NCI-H2029 treated with DMSO at 0.1 percent for 48 hours (cell line): ENCODE results near the gene MPPED1.

Experiments
- DNase-seq: peaks from one replicate; lab custom pipeline; 2025; lab: John Stamatoyannopoulos, UW

Gene MPPED1

DNA sequence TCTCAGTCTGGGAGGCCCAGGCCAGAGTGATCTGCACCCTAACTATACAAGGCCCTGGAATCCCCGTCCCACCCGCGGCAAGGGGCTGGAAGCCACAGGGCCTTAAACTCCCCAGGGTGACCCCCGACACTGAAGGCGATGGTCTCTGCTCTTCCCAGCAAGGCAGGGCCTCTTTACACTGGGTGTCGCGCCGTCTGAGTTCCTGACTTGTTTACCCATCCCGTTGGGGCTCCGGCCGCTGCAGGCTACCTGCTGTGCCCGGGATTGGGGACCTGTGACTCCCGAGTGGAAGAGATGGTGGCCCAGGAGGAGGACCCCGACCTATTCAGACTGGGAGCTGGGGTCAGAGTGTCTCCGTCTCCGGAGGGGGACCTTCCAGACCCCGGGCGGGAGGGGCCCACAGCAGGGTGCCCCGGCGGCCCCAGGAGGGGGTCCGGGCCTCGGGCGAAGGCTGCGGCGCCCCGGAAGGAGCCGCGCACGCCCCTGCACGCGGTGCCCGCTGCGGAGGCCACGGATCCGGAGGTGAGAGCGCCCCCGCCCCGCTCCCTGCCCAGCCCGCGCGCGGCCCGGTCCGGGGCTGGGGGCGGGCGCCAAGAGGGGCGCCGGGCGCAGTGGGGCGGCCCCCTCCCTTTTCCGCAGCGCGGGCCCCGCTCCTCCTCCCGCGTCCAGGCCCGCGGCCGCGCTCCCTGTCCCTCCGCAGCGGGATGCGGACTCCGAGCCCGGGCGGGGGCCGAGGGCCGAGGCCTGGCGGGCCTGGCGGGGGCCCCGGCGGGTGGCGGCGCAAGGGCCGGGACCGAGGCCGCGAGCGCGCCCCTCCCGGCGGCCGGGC, 560 bp upstream of the MPPED1 start:
- DNase-seq: no peak

- DNase-seq: peak; percentile 27
Observed at GRCh38 chr22:43412808-43413795, 1.3 kb downstream of the MPPED1 start.

- DNase-seq: no peak
Observed at GRCh38 chr22:43413826-43414225, 2.0 kb downstream of the MPPED1 start.

DNA sequence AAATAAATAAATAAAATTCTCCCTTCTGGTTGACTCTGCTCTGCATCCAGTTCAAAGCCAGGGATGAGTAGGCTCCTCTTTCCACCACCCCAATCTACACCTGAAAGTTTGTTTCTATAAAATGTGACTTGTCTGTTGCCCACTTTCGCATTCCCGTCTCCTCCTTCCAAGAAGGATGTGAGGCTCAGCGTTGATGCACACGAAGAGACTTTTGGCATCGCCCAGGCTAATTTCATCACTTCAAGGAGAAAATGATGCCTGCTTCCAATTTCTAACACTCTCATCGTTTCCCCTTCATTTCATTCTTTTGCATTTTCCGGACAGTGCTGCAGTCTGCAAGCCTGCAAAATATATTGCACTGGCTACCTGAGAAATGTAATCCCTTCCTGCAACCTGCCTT, 3.9 kb downstream of the MPPED1 start:
- no peak for DNase-seq

DNA sequence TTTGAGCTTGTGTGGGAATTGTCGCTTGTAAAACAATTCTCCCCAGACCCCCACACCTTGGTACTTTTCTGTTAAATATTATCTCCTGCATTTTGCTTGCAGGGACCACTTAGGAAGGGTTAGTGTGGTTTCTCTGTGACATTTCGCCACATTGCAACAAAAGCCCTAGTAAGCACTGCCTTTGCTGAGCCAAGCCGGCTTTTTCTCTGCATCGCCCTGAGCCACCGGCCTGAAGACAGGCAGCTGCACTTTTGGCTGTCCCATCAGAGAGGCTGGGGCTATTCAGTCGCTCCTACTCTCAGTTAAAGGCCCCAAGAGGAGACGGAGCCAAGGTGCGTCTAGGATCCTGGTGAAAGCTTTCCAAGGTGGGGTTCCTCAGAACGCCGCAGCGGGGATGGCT, 5.7 kb downstream of the MPPED1 start:
- DNase-seq: no peak

DNA sequence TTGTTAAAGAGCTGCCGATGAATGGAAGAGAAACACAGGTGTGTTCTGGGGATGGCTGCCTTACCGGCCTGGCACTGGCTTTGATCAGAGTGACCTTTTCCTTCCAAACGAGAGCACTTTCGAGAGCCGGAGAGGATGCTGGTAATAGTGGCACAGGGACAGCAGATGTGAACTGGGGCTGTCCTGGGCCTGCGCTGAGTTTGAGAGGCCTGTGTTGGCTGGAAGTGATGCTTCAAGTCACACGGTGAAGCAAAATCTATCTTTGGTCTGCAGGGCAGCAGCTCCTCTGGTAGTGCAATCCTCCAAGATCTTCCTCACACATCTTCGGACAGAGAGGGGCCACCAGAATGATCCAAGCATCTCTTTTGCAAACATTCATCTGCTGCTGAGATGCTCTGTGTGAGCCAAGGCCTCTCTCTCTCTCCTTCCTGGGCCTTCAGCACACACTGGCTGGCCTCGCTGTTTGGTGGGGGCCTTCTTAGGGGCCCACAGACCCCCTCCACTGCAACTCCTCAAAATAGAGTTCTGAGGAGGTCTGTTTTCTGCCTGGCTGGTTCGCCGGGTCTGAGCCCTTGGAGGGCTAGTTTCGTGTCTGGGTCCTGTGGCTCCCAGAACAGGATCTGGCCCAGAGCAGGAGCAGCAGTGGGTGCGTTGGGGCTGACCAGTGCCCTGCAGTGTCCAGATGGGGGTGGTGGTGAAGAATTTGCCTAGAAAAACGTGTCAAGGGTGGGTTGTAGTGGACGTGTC, 6.4 kb downstream of the MPPED1 start:
- DNase-seq: no peak

GRCh38 chr22:43419371-43420080, 7.7 kb downstream of the MPPED1 start:
- DNase-seq: no peak

DNA sequence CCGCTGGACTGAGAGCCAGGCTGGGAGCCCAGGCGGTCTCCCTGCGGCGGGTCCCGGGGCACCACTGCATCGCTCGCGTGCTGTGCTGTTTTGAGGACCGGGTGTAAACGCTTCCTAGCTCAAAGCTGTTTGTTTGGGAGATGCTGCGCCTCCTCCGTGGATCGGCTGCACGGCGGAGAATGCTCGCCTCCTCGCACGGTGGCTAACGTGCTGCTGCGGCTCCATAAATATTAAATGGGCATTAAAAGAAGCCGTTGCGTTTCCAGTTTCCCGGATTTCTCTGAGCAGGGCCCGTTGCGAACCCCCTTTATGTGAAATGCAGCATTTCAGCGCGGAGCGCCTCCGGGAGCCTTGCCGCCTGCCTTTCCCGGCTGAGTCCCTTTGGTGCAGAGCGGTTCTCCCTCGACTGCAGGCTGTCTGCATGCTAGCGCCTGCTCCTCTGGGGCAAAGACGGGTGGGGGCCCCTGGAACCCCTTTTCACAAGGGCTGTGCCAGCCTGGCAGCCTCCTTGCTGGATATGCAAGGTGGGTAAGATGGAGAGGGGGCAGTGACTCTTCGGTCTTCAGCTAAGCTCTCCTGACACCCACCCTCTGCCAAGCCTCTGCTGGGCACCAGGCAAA, 9.3 kb downstream of the MPPED1 start:
- no peak for DNase-seq

DNA sequence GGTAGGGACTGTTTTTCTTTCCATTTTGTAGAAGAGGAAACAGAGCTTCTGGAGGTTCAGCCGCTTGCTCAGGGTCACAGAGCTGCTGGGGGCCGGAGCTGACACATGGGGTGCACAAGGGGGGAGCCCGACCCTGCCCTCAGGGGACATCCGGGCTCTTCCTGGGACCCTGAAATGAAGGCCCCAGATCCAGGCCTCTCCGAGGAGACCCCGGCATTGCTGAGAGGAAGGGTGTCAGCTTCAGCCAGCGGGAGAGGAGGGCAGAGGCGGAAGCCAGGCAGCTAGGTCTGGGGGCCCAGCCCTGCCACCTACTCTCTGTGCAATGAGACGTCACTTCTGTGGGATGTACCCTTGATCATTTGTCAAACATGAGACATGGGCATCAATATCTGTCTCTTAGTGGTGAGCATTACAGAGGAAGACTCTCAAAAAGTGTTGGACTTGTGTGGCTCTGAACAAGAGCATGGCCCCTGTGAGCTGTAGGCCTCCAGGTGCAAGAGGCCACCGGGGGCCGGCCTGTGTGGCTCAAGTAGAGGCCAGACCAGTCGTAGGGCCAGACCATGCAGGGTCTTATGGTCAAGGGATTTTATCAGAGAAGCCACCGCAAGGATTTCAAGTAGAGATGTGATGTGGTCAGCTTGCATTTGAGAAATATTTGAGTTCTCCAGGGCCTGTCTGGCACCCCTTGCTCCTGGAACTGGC, 10.3 kb downstream of the MPPED1 start:
- DNase-seq: no peak

DNA sequence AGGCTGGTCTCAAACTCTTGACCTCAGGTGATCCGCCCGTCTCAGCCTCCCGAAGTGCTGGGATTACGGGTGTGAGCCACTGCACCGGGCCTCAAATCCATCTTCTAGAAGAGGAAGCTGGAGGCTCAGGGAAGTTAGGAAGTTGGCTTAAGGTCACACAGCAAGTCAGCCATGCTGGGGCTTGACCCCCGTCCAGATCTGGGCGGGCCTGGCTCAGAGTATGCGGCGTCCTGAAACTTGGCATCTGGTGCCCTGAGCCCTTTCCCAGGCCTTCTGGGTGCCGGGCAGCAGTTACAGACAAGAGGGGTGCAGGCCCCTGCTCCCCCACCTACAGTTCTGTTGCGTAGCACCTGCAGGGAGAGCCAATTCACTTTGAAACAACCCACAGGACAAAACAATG, 11.2 kb downstream of the MPPED1 start:
- no peak for DNase-seq

- no peak for DNase-seq
Observed at GRCh38 chr22:43424201-43424600, 12.4 kb downstream of the MPPED1 start.

GRCh38 chr22:43424666-43425630, 13.1 kb downstream of the MPPED1 start:
- DNase-seq: no peak

- no peak for DNase-seq
Observed at GRCh38 chr22:43425976-43426785, 14.4 kb downstream of the MPPED1 start.

GRCh38 chr22:43426816-43427215, 15.0 kb downstream of the MPPED1 start:
- DNase-seq: no peak

- DNase-seq: no peak
Observed at GRCh38 chr22:43427296-43428004, 15.6 kb downstream of the MPPED1 start.

- DNase-seq: no peak
Observed at GRCh38 chr22:43428005-43428485, 16.2 kb downstream of the MPPED1 start.

DNA sequence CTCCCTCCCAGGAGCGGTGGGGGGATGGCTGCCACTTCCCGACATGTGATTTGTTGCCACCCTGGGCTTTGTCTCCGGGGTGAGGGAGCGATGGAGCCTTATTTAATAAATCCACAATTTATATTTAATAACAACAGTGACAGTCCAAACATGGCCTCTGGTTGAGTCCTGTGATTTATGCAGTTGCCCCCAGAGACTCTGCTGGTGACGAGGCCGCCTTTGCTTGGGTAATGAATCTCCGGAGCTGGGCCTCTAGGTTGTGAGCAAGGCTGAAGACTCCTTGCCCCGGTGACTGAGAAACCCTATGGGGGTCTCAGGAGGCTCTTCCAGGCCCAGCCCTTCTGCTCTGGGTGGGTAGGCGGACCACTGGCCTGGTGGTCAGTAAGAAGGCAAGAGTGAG, 16.7 kb downstream of the MPPED1 start:
- no peak for DNase-seq

- no peak for DNase-seq
Observed at GRCh38 chr22:43429426-43429825, 17.6 kb downstream of the MPPED1 start.
